ENCODE results near the gene KBTBD13. TPM values are rescaled to one million over a fixed set of nuclear protein-coding genes. Genes with fewer than 3 reads are reported as not detected.
A peak's percentile ranks its signal among the peaks of the same experiment; 100 is the strongest.

The KBTBD13 gene
- total RNA-seq (ENCODE audit: low replicate concordance): not detected in 2 replicates

DNA sequence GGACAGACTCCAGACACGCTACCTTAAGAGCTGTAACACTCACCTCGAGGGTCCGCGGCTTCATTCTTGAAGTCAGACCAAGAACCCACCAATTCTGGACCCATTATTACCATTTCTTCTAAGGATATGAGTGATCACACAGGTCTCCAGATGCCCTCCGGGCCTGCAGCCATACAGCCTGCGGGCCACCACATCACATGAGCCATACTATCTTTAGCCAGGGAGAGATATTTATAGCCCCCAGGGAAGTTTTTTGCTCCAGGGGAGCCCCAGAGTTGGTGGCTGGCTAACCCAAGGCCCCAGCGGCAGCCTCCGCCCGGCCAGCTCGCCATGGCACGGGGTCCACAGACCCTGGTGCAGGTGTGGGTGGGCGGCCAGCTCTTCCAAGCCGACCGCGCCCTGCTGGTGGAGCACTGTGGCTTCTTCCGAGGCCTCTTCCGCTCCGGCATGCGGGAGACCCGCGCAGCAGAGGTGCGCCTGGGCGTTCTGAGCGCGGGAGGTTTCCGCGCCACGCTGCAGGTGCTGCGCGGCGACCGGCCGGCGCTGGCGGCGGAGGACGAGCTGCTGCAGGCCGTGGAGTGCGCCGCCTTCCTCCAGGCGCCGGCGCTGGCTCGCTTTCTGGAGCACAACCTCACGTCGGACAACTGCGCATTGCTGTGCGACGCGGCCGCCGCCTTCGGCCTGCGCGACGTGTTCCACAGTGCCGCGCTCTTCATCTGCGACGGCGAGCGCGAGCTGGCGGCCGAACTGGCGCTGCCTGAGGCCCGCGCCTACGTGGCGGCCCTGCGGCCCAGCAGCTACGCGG is at the start of gene KBTBD13:
TSS of gene KBTBD13 (plus strand) at position 261 of the 805 bp plus-strand sequence. CDS start at position 331, 70 bp downstream.
- no peak within 1 kb of the TSS for H3K4me3 ChIP-seq (ENCODE audit: low read depth, low read length)
- TF ChIP-seq, protein P1, sequence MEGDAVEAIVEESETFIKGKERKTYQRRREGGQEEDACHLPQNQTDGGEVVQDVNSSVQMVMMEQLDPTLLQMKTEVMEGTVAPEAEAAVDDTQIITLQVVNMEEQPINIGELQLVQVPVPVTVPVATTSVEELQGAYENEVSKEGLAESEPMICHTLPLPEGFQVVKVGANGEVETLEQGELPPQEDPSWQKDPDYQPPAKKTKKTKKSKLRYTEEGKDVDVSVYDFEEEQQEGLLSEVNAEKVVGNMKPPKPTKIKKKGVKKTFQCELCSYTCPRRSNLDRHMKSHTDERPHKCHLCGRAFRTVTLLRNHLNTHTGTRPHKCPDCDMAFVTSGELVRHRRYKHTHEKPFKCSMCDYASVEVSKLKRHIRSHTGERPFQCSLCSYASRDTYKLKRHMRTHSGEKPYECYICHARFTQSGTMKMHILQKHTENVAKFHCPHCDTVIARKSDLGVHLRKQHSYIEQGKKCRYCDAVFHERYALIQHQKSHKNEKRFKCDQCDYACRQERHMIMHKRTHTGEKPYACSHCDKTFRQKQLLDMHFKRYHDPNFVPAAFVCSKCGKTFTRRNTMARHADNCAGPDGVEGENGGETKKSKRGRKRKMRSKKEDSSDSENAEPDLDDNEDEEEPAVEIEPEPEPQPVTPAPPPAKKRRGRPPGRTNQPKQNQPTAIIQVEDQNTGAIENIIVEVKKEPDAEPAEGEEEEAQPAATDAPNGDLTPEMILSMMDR (IDR thresholded peaks at IDR 0.05; ENCODE audit: insufficient read depth, low read length): no peak
- DNase-seq (ENCODE audit: low read depth): no peak

DNA sequence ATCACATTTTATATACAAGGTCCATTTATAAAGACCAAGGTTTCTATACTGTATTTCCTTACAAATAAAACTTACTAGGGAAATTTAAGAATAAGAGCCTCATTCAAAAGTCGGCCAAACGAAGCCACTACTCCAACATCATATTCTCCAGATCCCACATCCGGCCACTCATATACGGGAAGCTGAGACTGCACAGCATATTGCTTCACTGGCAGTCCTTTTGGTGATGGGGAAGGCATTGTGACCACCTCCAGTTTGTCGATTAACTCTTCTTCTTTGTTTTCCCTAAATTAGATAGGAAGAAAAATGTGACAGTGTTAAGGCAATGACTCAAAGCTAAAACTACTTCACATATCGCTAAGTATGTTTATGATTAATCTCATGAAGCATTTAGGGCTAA is 49.8 kb upstream of the KBTBD13 start:
- no peak for DNase-seq (ENCODE audit: low read depth)
- H3K4me3 ChIP-seq (ENCODE audit: low read depth, low read length): no peak overlapping the region
- TF ChIP-seq, protein P1 (IDR thresholded peaks at IDR 0.05; ENCODE audit: insufficient read depth, low read length): no peak

DNA sequence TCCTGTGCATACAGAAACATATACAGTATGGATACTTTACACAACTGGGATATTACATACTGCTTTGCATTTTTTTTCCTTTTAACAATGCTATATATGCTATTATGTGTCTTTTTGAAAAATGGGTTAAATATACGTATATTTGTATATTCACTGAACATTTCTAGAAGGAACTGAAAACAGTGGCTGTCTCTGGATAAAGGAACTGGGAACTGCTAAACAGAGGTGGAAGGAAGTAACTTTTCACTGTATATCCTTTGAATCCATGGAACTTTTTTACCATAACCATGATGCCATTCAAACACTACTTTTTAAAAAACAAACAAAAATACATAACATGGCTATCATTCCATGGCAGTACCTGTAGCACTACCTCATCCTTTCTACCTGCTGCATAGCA is 49.0 kb upstream of the KBTBD13 start:
- TF ChIP-seq, protein P1 (IDR thresholded peaks at IDR 0.05; ENCODE audit: insufficient read depth, low read length): no peak
- H3K4me3 ChIP-seq (ENCODE audit: low read depth, low read length): peak overlapping the region; percentile 86
- no peak for DNase-seq (ENCODE audit: low read depth)

DNA sequence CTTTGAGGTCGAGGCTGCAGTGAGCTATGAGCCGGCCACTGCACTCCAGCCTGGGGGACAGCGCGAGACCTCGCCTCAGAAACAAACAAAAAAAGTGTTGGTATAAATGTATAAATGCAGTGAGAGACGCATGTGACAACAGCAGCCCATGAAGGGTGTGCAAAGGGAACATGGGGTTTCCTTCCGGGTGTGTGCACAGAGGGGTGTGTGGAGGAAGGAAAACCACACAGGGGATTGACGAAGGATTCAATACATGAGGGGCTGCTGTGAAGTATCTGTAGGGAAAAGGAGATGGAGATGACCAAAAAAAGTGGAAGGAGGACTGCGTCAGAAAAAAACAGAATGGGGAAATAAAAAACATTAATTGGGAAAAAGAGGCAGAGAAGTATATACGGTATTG is 48.2 kb upstream of the KBTBD13 start:
- DNase-seq (ENCODE audit: low read depth): no peak
- TF ChIP-seq, protein P1 (IDR thresholded peaks at IDR 0.05; ENCODE audit: insufficient read depth, low read length): no peak
- peak overlapping the region; percentile 86 for H3K4me3 ChIP-seq (ENCODE audit: low read depth, low read length)

DNA sequence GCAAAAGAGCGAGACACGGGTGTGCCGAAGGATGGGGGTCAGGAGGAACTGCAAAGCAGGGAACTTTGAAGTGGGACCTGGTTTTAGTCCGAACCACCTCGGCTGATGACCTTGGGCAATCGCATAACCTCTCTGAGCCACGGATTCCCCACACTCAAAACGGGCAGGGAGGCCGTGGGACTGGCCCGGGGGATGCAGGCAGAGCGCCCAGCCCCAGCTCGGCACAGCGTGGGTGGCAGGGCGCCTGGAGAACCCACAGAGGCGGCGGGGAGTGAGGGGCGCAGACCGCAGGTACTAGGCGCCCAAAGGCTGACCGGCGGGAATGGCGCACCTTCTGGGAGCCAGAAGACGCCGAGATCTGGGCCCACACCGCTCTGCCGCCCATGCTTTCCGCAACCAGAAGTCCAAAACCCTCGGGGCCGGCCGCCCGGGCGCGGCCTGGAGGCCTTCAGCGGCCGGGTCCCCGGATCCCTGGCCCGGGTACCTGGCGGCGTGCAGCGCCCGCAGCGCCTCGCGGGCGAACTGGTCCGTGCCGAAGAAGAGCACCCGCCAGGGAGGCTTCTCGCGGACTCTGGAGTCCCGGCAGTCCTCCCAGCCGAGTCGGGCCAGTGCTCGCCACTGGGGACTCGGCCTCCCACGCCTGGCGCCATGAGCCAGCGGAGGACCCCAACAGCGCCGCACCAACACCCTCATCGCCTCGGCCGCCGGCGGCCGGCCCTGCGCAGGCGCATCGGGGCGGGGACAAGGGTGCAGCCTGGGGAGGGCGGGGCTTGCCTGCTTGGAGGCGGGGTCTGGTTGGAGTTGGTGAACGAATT is 47.4 kb upstream of the KBTBD13 start, which contains the start of gene MTFMT:
TSS of gene MTFMT (minus strand) at position 719 of the 815 bp plus-strand sequence. CDS start at position 693, 26 bp downstream.
- H3K4me3 ChIP-seq (ENCODE audit: low read depth, low read length): peak within 1 kb of the TSS; percentile 86

DNA sequence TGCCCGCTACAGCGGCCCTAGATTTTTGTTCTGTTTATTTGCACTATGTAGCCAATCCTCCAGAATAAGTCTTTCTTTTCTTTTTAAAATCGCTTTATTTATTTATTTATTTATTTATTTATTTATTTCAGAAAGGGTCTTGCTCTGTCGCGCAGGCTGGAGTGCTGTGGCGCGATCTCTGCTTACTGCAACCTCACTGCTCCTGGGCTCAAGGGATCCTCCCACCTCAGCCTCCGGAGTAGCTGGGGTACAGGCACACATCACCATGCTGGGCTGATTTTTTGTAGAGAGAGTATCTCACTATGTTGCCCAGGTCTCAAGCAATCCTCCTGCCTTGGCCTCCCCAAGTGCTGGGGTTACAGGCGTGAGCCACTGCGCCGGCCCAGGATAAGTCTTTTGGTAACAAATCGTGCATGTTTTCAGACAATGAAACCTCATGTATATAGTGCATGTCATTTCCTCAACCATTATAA is 46.8 kb upstream of the KBTBD13 start:
- TF ChIP-seq, protein P1 (IDR thresholded peaks at IDR 0.05; ENCODE audit: insufficient read depth, low read length): no peak
- DNase-seq (ENCODE audit: low read depth): no peak
- H3K4me3 ChIP-seq (ENCODE audit: low read depth, low read length): peak overlapping the region; percentile 86

More for the DNA sequence above, 47.4 kb upstream of the KBTBD13 start, which contains the start of gene MTFMT:
- DNase-seq (ENCODE audit: low read depth): peak; percentile 70
- TF ChIP-seq, protein P1 (IDR thresholded peaks at IDR 0.05; ENCODE audit: insufficient read depth, low read length): peak; percentile 1

Measured in fibroblast of the aortic adventitia (primary cell).